ENCODE measurements around the gene CBR3.

Gene CBR3

GRCh38 chr21:36175771-36176565 lies 41.1 kb downstream of the CBR3 start:
- peaks cover 14% of the 10 kb centered on the region for H3K4me1 Mint-ChIP-seq (ENCODE audit: low read depth)
- H3K4me3 Mint-ChIP-seq = no peak overlapping the region
- peaks cover 4% of the 10 kb centered on the region for H3K36me3 Mint-ChIP-seq (ENCODE audit: low read depth)
- H3K27me3 Mint-ChIP-seq = no peaks in the 10 kb centered on the region
- H3K27ac Mint-ChIP-seq = no peak overlapping the region
- no peaks in the 10 kb centered on the region for H3K9me3 Mint-ChIP-seq

GRCh38 chr21:36178349-36178748 lies 43.5 kb downstream of the CBR3 start:
- H3K27ac Mint-ChIP-seq = no peak overlapping the region
- H3K4me3 Mint-ChIP-seq = no peak overlapping the region
- H3K4me1 Mint-ChIP-seq (ENCODE audit: low read depth) = peaks cover 10% of the 10 kb centered on the region
- no peaks in the 10 kb centered on the region for H3K9me3 Mint-ChIP-seq
- peaks cover 4% of the 10 kb centered on the region for H3K36me3 Mint-ChIP-seq (ENCODE audit: low read depth)
- H3K27me3 Mint-ChIP-seq = no peaks in the 10 kb centered on the region

GRCh38 chr21:36179145-36179544 lies 44.3 kb downstream of the CBR3 start:
- Mint-ChIP-seq H3K36me3 (ENCODE audit: low read depth) (no peaks in the 10 kb centered on the region), H3K27ac (no peak overlapping the region), H3K27me3 (no peaks in the 10 kb centered on the region), H3K4me1 (ENCODE audit: low read depth) (peaks cover 5% of the 10 kb centered on the region), H3K9me3 (no peaks in the 10 kb centered on the region), H3K4me3 (no peak overlapping the region)

- Mint-ChIP-seq H3K9me3 (no peaks in the 10 kb centered on the region), H3K27ac (no peak overlapping the region), H3K27me3 (no peaks in the 10 kb centered on the region), H3K4me1 (ENCODE audit: low read depth) (no peaks in the 10 kb centered on the region), H3K4me3 (no peak overlapping the region), H3K36me3 (ENCODE audit: low read depth) (peaks cover 6% of the 10 kb centered on the region)
These were observed 46.1 kb downstream of the CBR3 start for GRCh38 chr21:36180963-36181362.

GRCh38 chr21:36183144-36183795 lies 48.4 kb downstream of the CBR3 start:
- Mint-ChIP-seq H3K9me3 (no peaks in the 10 kb centered on the region), H3K4me1 (ENCODE audit: low read depth) (no peaks in the 10 kb centered on the region), H3K36me3 (ENCODE audit: low read depth) (peaks cover 14% of the 10 kb centered on the region), H3K4me3 (no peak overlapping the region), H3K27me3 (no peaks in the 10 kb centered on the region), H3K27ac (no peak overlapping the region)

- no peaks in the 10 kb centered on the region for H3K4me1 Mint-ChIP-seq (ENCODE audit: low read depth)
- H3K27me3 Mint-ChIP-seq = no peaks in the 10 kb centered on the region
- H3K4me3 Mint-ChIP-seq = no peak overlapping the region
- H3K36me3 Mint-ChIP-seq (ENCODE audit: low read depth) = peaks cover 15% of the 10 kb centered on the region
- H3K27ac Mint-ChIP-seq = no peak overlapping the region
- no peaks in the 10 kb centered on the region for H3K9me3 Mint-ChIP-seq
These were observed 49.7 kb downstream of the CBR3 start for GRCh38 chr21:36184545-36184944.

GRCh38 chr21:36185523-36185922 lies 50.6 kb downstream of the CBR3 start:
- Mint-ChIP-seq H3K27me3 (no peaks in the 10 kb centered on the region), H3K27ac (no peak overlapping the region), H3K4me3 (no peak overlapping the region)

GRCh38 chr21:36186081-36186480 lies 51.2 kb downstream of the CBR3 start:
- no peaks in the 10 kb centered on the region for H3K4me1 Mint-ChIP-seq (ENCODE audit: low read depth)
- H3K36me3 Mint-ChIP-seq (ENCODE audit: low read depth) = peaks cover 15% of the 10 kb centered on the region
- H3K9me3 Mint-ChIP-seq = no peaks in the 10 kb centered on the region
- H3K27me3 Mint-ChIP-seq = no peaks in the 10 kb centered on the region
- no peak overlapping the region for H3K27ac Mint-ChIP-seq
- no peak overlapping the region for H3K4me3 Mint-ChIP-seq

More at GRCh38 chr21:36185523-36185922, 50.6 kb downstream of the CBR3 start:
- H3K36me3 Mint-ChIP-seq (ENCODE audit: low read depth) = peaks cover 15% of the 10 kb centered on the region
- no peaks in the 10 kb centered on the region for H3K9me3 Mint-ChIP-seq
- H3K4me1 Mint-ChIP-seq (ENCODE audit: low read depth) = no peaks in the 10 kb centered on the region

GRCh38 chr21:36186506-36187399 lies 51.9 kb downstream of the CBR3 start:
- Mint-ChIP-seq H3K9me3 (no peaks in the 10 kb centered on the region), H3K27ac (no peak overlapping the region)

GRCh38 chr21:36188081-36188681 lies 53.3 kb downstream of the CBR3 start:
- Mint-ChIP-seq H3K27me3 (no peaks in the 10 kb centered on the region), H3K4me3 (no peak overlapping the region), H3K4me1 (ENCODE audit: low read depth) (no peaks in the 10 kb centered on the region), H3K36me3 (ENCODE audit: low read depth) (peaks cover 15% of the 10 kb centered on the region), H3K9me3 (no peaks in the 10 kb centered on the region), H3K27ac (no peak overlapping the region)

More at GRCh38 chr21:36186506-36187399, 51.9 kb downstream of the CBR3 start:
- Mint-ChIP-seq H3K27me3 (no peaks in the 10 kb centered on the region), H3K4me1 (ENCODE audit: low read depth) (no peaks in the 10 kb centered on the region), H3K36me3 (ENCODE audit: low read depth) (peaks cover 15% of the 10 kb centered on the region), H3K4me3 (no peak overlapping the region)

GRCh38 chr21:36188937-36189336 lies 54.1 kb downstream of the CBR3 start:
- Mint-ChIP-seq H3K4me1 (ENCODE audit: low read depth) (no peaks in the 10 kb centered on the region), H3K27ac (no peak overlapping the region), H3K36me3 (ENCODE audit: low read depth) (peaks cover 15% of the 10 kb centered on the region), H3K9me3 (no peaks in the 10 kb centered on the region), H3K27me3 (no peaks in the 10 kb centered on the region), H3K4me3 (no peak overlapping the region)

- H3K4me1 Mint-ChIP-seq (ENCODE audit: low read depth) = no peaks in the 10 kb centered on the region
- peaks cover 9% of the 10 kb centered on the region for H3K36me3 Mint-ChIP-seq (ENCODE audit: low read depth)
- no peaks in the 10 kb centered on the region for H3K9me3 Mint-ChIP-seq
- no peaks in the 10 kb centered on the region for H3K27me3 Mint-ChIP-seq
- H3K27ac Mint-ChIP-seq = no peak overlapping the region
- no peak overlapping the region for H3K4me3 Mint-ChIP-seq
These were observed 55.9 kb downstream of the CBR3 start for GRCh38 chr21:36190736-36191135.

GRCh38 chr21:36193200-36193599 lies 58.3 kb downstream of the CBR3 start:
- Mint-ChIP-seq H3K36me3 (ENCODE audit: low read depth) (peaks cover 2% of the 10 kb centered on the region), H3K4me3 (no peak overlapping the region), H3K27me3 (no peaks in the 10 kb centered on the region), H3K27ac (peak overlapping the region; percentile 8), H3K4me1 (ENCODE audit: low read depth) (no peaks in the 10 kb centered on the region), H3K9me3 (no peaks in the 10 kb centered on the region)

GRCh38 chr21:36194024-36194423 lies 59.1 kb downstream of the CBR3 start:
- Mint-ChIP-seq H3K9me3 (no peaks in the 10 kb centered on the region), H3K4me3 (no peak overlapping the region), H3K4me1 (ENCODE audit: low read depth) (no peaks in the 10 kb centered on the region), H3K36me3 (ENCODE audit: low read depth) (peaks cover 6% of the 10 kb centered on the region), H3K27ac (no peak overlapping the region), H3K27me3 (no peaks in the 10 kb centered on the region)
